Activated gamma-delta T cell (primary cell): ENCODE results near the gene RNF126.
"Not testable (repeated sequence)": the region's sequence is repeated elsewhere in the genome, so short reads cannot be mapped to it uniquely, and the experiment has no call there.

ENCODE experiments used
- DNase-seq: peaks from one replicate; lab custom pipeline; 2025; lab: John Stamatoyannopoulos, UW

Gene RNF126

DNA sequence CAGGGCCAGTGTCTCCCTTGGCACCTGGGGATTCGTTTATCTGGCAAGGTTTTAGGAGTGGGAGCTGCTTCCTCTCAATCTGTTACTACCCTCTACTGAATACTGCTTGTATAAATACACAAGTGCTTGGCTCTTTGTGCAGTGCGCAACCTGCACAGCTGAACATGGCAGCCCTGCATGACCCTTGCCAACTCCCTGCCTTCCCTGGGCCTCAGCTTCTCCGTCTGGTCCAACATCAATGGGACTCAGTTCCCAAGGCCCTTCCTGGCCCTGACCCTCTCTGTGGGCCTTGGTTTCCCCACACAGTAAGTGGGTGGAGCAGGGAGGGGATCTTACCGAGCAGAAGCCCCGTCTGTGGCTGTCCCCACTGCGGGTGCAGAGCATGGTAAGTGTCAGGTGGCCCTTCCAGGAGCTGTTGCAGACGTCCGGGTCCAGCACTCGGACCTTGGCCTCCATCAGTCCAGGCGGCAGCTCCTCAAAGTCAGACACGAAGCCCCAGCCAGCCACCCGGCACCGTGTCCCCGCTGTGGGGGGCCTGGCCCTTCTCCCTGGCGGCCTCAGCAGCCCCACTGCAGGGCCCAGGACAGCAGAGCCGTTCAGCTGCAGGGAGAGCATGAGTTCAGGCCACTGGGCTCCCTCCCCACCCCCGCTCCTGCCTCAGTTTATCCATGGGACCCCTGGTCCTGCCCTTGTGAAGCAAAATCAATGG is 23.7 kb upstream of the RNF126 start:
- no peak for DNase-seq

GRCh38 chr19:685454-685931 is 22.5 kb upstream of the RNF126 start:
- no peak for DNase-seq

- no peak for DNase-seq
Observed at GRCh38 chr19:682678-683320, 19.8 kb upstream of the RNF126 start.

- DNase-seq = peak; percentile 69
Observed at GRCh38 chr19:681029-682019, 18.3 kb upstream of the RNF126 start.

- DNase-seq = peak; percentile 100
Observed at GRCh38 chr19:680287-681028, 17.4 kb upstream of the RNF126 start.

DNA sequence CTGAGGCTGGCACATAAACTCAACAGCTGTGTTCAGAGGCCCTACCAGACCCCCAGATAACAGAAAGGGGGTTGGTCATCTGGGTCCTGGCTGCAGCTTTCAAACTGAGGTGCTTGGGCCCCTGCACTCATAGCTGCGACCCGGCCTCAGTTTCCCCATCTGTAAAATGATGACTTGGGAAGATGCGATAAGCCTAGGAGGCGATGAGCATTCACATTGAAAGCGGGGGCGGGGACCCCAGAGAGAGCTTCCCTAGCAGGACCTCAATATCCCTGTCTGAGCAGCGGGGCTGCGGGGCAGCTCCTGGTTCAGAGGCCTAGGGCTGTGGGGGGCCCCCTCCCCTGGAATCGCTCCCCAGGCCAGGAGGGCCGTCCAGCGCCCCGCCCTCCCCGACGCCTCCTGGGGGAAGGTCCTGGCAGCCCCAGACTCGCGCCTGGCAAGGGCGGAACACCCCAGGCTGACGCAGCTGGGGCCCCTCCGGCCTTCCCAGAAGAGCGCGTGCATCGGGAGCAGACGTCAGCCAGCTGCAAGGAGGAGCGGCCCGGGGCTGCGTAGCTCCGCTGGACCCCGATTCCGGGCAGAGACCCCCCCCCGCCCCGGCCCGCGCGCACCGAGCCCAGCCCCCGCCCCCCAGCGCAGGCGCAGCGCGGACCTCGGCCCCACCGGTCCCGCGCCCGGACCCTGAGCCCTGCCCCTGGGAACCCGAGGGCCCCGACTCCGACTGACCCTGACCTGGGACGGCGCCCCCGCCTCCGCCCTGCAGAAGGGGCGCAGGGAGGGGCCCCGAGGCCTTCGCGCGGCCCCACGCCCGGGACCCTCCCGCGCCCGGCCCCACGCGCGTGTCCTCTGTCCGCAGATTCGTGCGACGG is 16.6 kb upstream of the RNF126 start:
- DNase-seq = no peak

DNA sequence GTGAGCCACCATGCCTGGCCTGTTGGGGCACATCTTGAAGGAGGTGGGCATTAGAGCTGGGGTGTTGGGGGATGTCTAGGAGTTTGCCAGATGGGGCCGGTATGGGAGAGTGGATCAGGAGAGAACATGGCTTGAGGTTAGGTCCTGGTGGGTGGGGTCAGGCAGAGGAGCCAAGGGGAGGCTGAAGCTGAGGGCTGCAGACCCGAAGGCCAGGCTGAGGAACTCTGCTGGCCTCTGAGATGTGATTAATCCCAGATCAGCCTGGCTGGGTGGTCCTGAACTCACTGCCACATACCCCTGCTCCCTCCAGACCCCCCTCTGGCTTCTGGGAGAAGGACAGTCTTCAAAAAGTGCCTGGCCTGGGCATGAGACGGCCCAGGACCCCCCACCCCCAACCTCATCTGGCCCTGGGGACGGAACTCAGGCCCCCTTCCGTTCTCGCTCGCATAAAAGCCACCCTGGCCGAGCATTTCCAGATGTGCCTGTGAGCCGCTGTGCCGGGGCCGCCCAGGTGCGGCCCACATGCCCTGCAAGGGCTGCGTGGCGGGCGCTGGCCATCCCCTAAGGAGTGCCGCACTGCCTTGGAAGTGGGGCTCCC is 15.9 kb upstream of the RNF126 start:
- DNase-seq = no peak

DNA sequence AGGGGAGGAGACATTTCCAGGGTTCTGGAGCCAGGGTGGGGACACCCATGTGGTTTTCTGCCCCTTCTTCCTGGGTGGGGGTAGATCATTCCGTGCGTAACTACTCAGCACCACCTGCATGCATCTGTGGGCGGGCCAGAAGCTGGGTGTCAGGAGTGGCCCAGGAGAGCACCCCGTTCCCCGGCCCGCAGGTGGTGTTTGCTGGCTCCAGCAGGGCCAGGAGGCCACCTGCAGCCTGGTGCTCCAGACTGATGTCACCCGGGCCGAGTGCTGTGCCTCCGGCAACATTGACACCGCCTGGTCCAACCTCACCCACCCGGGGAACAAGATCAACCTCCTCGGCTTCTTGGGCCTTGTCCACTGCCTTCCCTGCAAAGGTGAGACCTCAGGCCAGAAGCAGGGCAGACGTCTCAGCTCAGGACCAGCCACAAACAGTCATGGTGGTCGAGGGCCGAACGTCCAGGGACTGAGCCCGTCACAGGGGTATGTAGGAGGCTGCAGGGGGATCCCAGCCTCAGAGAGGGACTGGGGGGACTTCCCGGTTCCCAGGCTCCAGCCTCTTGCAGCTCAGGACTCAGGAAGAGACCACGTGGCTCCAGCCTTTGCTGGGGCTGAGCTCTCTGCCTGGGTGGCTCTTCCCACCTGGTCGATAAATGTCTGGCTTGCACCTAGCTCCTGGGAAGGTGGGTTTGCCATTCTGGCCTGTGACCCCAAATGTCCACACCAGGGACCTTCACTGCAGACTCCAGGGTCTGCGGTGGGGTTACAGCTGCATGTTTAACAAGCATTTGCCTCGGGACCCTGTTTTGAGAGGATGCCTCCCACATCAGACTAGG is 14.8 kb upstream of the RNF126 start:
- no peak for DNase-seq

DNA sequence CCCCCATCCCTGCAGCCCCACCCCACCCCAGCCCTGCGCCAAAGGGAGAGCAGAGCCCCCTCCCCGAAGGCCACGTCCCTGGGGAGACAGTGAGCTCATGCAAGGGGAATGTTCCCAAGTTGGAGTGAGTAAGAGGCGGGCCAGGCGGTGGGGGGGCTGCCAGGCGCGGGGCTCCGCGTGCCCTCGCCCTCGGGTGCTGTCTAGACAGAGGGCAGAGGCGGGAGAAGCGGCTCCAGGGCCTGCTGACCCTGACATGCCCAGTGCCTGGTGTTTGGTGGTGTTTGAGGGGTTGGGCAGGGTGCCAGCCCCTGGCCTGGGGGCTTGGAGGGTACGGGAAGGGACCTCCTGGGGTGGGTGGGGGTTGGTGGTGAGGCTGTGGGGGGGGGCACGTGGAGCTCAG is 14.2 kb upstream of the RNF126 start:
- DNase-seq = no peak

DNA sequence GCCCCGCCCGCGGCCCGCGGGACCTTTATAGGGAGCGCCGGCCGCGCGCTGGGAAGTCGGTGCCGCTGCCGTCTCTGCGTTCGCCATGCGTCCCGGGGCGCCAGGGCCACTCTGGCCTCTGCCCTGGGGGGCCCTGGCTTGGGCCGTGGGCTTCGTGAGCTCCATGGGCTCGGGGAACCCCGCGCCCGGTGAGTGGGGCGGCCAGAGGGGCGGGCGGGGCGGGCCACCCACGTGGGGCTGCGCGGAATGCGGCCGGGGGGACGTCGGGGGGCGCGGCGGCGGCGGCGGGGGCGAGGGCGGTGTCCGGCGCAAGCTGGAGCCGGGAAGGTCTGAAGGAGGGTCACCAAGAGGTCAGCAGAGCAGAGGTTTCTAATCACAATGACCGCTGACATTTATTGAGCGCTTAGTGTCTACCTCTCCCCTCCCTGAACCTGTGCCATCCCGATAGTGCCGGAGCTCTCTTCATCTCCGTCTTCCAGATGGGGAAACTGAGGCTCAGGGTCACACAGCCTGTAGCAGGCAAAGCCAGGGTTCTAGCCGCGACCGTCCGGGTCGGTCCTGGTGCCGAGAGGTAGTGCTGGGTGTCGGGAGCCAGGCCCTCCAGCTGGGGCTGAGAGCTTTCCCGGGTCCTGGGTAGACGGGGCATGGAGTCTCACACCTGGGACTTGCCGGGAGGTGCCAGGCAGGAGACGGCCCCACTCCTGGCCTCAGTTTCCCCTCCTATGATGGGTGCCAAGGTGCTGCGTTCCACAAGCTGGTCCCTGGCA is 13.5 kb upstream of the RNF126 start, which contains the start of gene FSTL3:
Gene FSTL3, plus strand, starts transcription at position 54 of the 767 bp plus-strand sequence. Its CDS starts 32 bp downstream, at position 86.
- no peak for DNase-seq

GRCh38 chr19:676007-676338 is 13.0 kb upstream of the RNF126 start:
- no peak for DNase-seq

- no peak for DNase-seq
Observed at GRCh38 chr19:674282-675151, 11.5 kb upstream of the RNF126 start.

GRCh38 chr19:670609-671075 is 7.6 kb upstream of the RNF126 start:
- DNase-seq = no peak

DNA sequence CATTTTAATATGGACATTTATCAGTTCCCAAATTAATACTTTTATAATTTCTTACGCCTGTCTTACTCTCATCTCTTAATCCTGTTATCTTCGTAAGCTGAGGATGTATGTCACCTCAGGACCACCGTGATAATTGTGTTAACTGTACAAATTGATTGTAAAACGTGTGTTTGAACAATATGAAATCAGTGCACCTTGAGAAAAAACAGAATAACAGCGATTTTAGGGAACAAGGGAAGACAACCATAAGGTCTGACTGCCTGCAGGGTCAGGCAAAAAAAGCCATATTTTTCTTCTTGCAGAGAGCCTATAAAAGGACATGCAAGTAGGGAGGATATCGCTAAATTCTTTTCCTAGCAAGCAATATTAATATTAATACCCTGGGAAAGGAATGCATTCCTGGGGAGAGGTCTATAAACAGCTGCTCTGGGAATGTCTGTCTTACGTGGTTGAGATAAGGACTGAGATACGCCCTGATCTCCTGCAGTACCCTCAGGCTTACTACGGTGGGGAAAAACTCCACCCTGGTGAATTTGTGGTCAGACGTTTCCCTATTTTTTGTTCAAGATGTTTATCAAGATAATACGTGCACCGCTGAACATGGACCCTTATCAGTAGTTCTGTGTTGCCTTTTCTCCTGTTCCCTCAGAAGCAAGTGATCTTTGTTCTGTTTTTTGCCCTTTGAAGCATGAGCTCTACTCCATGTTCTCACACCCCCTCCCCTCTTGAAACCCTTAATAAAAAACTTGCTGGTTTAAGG is 5.8 kb upstream of the RNF126 start:
- not testable (repeated sequence) for DNase-seq

GRCh38 chr19:666985-667573 is 4.1 kb upstream of the RNF126 start:
- not testable (repeated sequence) for DNase-seq

GRCh38 chr19:664913-665443 is 2.0 kb upstream of the RNF126 start:
- peak; percentile 42 for DNase-seq
